GM23338 (cell line): ENCODE data around the gene SORCS2. TPM values are rescaled to one million over a fixed set of nuclear protein-coding genes. Genes with fewer than 3 reads are reported as not detected.

ENCODE experiments used
- ATAC-seq: fragments of 200-7000 bp; cut with Tn5 transposase; 3 replicates; pipeline ENCODE4 v1.9.1; 2020
- DNase-seq: peaks from one replicate; pipeline ENCODE4 v3.0.0-alpha.2; 2015; ENCODE audit warnings: low spot score
- H2AFZ ChIP-seq: fragments of 200-600 bp; sonication (generic); 2 replicates; pipeline ENCODE4 v1.8.0; 2016; ENCODE audit warnings: antibody characterized with exemption, mild to moderate bottlenecking, moderate library complexity
- H3F3A ChIP-seq: fragments of 200-600 bp; sonication (generic); replicated peaks from 2 replicates; pipeline ENCODE4 v1.8.0; 2017; ENCODE audit warnings: antibody characterized with exemption, mixed run types, low read depth
- H3K27ac ChIP-seq: fragments of 200-600 bp; sonication (generic); 2 replicates; pipeline ENCODE4 v1.6.1; 2016; ENCODE audit warnings: low read depth
- H3K27me3 ChIP-seq: fragments of 200-600 bp; sonication (generic); 2 replicates; pipeline ENCODE4 v1.8.0; 2016; ENCODE audit warnings: mild to moderate bottlenecking, mixed run types, moderate library complexity; ENCODE audit not compliant: insufficient read depth
- H3K36me3 ChIP-seq: fragments of 200-600 bp; sonication (generic); 2 replicates; pipeline ENCODE4 v1.8.0; 2016; ENCODE audit warnings: mild to moderate bottlenecking; ENCODE audit not compliant: insufficient read depth
- H3K4me1 ChIP-seq: fragments of 200-600 bp; sonication (generic); 2 replicates; pipeline ENCODE4 v1.8.0; 2016; ENCODE audit warnings: mild to moderate bottlenecking, moderate library complexity; ENCODE audit not compliant: insufficient read depth
- H3K4me2 ChIP-seq: fragments of 200-600 bp; sonication (generic); 2 replicates; pipeline ENCODE4 v1.7.1; 2017; ENCODE audit warnings: mixed run types
- H3K4me3 ChIP-seq: fragments of 200-600 bp; sonication (generic); 2 replicates; pipeline ENCODE4 v1.6.1; 2016; ENCODE audit warnings: mixed run types
- H3K79me2 ChIP-seq: fragments of 200-600 bp; sonication (generic); replicated peaks from 2 replicates; pipeline ENCODE4 v1.8.0; 2017; ENCODE audit warnings: mild to moderate bottlenecking; ENCODE audit not compliant: insufficient read depth
- H3K9me2 ChIP-seq: fragments of 200-600 bp; sonication (generic); 2 replicates; pipeline ENCODE4 v1.8.0; 2017; ENCODE audit not compliant: insufficient read depth
- H4K20me1 ChIP-seq: fragments of 200-600 bp; sonication (generic); replicated peaks from 2 replicates; pipeline ENCODE4 v1.8.0; 2017; ENCODE audit warnings: mild to moderate bottlenecking; ENCODE audit not compliant: insufficient read depth
- H3K27ac Mint-ChIP-seq: 2 replicates; pipeline ENCODE4 v1.8.0; 2020; ENCODE audit warnings: inconsistent platforms, mild to moderate bottlenecking, moderate library complexity, mixed read lengths
- H3K27me3 Mint-ChIP-seq: 3 replicates; pipeline ENCODE4 v1.8.0; 2022; ENCODE audit warnings: low read depth, mild to moderate bottlenecking, moderate library complexity, mixed read lengths, inconsistent platforms; ENCODE audit not compliant: insufficient read depth, poor library complexity
- H3K36me3 Mint-ChIP-seq: 3 replicates; pipeline ENCODE4 v1.8.0; 2021; ENCODE audit warnings: low read depth, mild to moderate bottlenecking, inconsistent platforms, moderate library complexity, mixed read lengths
- H3K4me1 Mint-ChIP-seq: 3 replicates; pipeline ENCODE4 v1.8.0; 2020; ENCODE audit warnings: mild to moderate bottlenecking, inconsistent platforms, mixed read lengths
- H3K4me3 Mint-ChIP-seq: 3 replicates; pipeline ENCODE4 v1.8.0; 2021; ENCODE audit warnings: moderate library complexity, mild to moderate bottlenecking, inconsistent platforms, mixed read lengths
- H3K9me3 Mint-ChIP-seq: 3 replicates; pipeline ENCODE4 v1.8.0; 2020; ENCODE audit warnings: moderate library complexity, mild to moderate bottlenecking, inconsistent platforms, mixed read lengths
- EZH2phosphoT487 ChIP-seq: fragments of 200-600 bp; sonication (generic); IDR thresholded peaks from one replicate; pipeline ENCODE4 v1.8.1; 2018; ENCODE audit warnings: antibody characterized with exemption; ENCODE audit not compliant: unreplicated experiment
- JUNB ChIP-seq: IDR thresholded peaks from one replicate; pipeline ENCODE4 v1.6.1; 2016; ENCODE audit warnings: antibody characterized with exemption; ENCODE audit not compliant: unreplicated experiment
- POLR2AphosphoS5 ChIP-seq: IDR thresholded peaks from 2 replicates; pipeline ENCODE4 v1.6.1; 2016; ENCODE audit warnings: antibody characterized with exemption, low read depth
- STAT1 ChIP-seq: IDR thresholded peaks from one replicate; pipeline ENCODE4 v1.6.1; 2016; ENCODE audit warnings: antibody characterized with exemption; ENCODE audit not compliant: unreplicated experiment
- ZNF114 ChIP-seq: fragments of 250-450 bp; sonication (Bioruptor Pico); IDR thresholded peaks from 2 replicates; pipeline ENCODE4 v1.5.0; 2020; ENCODE audit warnings: mild to moderate bottlenecking, moderate library complexity
- ZNF331 ChIP-seq: fragments of 250-450 bp; sonication (Bioruptor Pico); IDR thresholded peaks from 2 replicates; pipeline ENCODE4 v1.5.0; 2020; ENCODE audit warnings: low read depth, mild to moderate bottlenecking, moderate library complexity
- polyA plus RNA-seq: library from polyadenylated mRNA; unstranded; fragments of >200 nt; fragmentation: Nextera tagmentation; extraction: Ambion mirVana; gene quantifications from 2 replicates; pipeline ENCODE4 v1.2.1, GENCODE V29; 2016
- total RNA-seq: library from RNA; depleted of rRNA; stranded (reverse); fragments of >200 nt; shearing (Covaris generic); gene quantifications from 2 replicates; pipeline ENCODE4 v1.2.3, GENCODE V29; 2014
- TF ChIP-seq, protein P1 (sequence below), 2 experiments: fragments of 200-600 bp in 1 of 2; sonication (generic) in 1 of 2; conservative IDR thresholded peaks; 2 replicates each; pipeline versions ENCODE4 v1.5.1 to v1.6.1; 2016 to 2017; ENCODE audit warnings: antibody characterized with exemption in 2 of 2, low read depth in 2 of 2, mild to moderate bottlenecking in 2 of 2, moderate library complexity in 1 of 2
- TF ChIP-seq, protein P2 (sequence below): IDR thresholded peaks from one replicate; pipeline ENCODE4 v1.6.1; 2018; ENCODE audit warnings: antibody characterized with exemption; ENCODE audit not compliant: unreplicated experiment
- TF ChIP-seq, protein P3 (sequence below): IDR thresholded peaks from 2 replicates; pipeline ENCODE4 v1.6.1; 2016; ENCODE audit warnings: antibody characterized with exemption

SORCS2 gene
- total and polyA plus RNA-seq, 2 experiments from 2014 or later = 0.47 to 2.4 TPM

DNA sequence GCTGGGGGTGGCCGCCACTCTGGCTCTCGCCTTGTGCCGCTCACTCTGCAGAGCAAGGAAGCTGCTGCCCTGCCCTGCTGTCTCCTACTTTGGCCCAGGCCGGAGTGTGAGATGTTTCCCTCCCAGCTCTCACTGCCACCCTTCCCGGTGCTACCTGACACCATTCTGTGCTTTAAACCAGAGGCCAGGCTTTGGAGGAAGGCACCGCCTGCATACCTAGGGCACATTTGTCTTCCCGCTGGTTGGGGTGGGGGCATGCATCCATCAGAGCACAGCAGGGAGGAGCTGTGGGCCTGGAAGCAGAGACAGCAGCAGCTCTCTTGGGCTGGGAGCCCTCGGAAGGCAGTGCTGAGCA, 339.3 kb downstream of the SORCS2 start:
- Histone ChIP-seq H3K27me3 (no peaks in the 10 kb centered on the region), H3K36me3 (no peaks in the 10 kb centered on the region), H3K4me1 (peaks cover 6% of the 10 kb centered on the region; the same call in 1 of the 2 replicates), H3F3A (no peaks in the 10 kb centered on the region), H3K9me2 (no peaks in the 10 kb centered on the region), H2AFZ (no peak overlapping the region), H4K20me1 (no peaks in the 10 kb centered on the region), H3K4me3 (no peak overlapping the region), H3K4me2 (no peak overlapping the region), H3K79me2 (no peaks in the 10 kb centered on the region), H3K27ac (no peak overlapping the region)
- no peaks in the 10 kb centered on the region for H3K36me3 Mint-ChIP-seq
- no peak for TF ChIP-seq JUNB
- TF ChIP-seq, protein P1, sequence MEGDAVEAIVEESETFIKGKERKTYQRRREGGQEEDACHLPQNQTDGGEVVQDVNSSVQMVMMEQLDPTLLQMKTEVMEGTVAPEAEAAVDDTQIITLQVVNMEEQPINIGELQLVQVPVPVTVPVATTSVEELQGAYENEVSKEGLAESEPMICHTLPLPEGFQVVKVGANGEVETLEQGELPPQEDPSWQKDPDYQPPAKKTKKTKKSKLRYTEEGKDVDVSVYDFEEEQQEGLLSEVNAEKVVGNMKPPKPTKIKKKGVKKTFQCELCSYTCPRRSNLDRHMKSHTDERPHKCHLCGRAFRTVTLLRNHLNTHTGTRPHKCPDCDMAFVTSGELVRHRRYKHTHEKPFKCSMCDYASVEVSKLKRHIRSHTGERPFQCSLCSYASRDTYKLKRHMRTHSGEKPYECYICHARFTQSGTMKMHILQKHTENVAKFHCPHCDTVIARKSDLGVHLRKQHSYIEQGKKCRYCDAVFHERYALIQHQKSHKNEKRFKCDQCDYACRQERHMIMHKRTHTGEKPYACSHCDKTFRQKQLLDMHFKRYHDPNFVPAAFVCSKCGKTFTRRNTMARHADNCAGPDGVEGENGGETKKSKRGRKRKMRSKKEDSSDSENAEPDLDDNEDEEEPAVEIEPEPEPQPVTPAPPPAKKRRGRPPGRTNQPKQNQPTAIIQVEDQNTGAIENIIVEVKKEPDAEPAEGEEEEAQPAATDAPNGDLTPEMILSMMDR (conservative IDR thresholded peaks at IDR 0.05; ENCODE audit: low read depth in 2 of 2) = no peak
- TF ChIP-seq STAT1 = no peak
- no peak for TF ChIP-seq EZH2phosphoT487
- TF ChIP-seq, protein P2, sequence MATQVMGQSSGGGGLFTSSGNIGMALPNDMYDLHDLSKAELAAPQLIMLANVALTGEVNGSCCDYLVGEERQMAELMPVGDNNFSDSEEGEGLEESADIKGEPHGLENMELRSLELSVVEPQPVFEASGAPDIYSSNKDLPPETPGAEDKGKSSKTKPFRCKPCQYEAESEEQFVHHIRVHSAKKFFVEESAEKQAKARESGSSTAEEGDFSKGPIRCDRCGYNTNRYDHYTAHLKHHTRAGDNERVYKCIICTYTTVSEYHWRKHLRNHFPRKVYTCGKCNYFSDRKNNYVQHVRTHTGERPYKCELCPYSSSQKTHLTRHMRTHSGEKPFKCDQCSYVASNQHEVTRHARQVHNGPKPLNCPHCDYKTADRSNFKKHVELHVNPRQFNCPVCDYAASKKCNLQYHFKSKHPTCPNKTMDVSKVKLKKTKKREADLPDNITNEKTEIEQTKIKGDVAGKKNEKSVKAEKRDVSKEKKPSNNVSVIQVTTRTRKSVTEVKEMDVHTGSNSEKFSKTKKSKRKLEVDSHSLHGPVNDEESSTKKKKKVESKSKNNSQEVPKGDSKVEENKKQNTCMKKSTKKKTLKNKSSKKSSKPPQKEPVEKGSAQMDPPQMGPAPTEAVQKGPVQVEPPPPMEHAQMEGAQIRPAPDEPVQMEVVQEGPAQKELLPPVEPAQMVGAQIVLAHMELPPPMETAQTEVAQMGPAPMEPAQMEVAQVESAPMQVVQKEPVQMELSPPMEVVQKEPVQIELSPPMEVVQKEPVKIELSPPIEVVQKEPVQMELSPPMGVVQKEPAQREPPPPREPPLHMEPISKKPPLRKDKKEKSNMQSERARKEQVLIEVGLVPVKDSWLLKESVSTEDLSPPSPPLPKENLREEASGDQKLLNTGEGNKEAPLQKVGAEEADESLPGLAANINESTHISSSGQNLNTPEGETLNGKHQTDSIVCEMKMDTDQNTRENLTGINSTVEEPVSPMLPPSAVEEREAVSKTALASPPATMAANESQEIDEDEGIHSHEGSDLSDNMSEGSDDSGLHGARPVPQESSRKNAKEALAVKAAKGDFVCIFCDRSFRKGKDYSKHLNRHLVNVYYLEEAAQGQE = no peak
- ATAC-seq = peak; percentile 77
- peaks cover 3% of the 10 kb centered on the region for H3K9me3 Mint-ChIP-seq
- no peak overlapping the region for H3K27ac Mint-ChIP-seq
- H3K4me1 Mint-ChIP-seq = peaks cover 39% of the 10 kb centered on the region
- H3K4me3 Mint-ChIP-seq = no peak overlapping the region
- H3K27me3 Mint-ChIP-seq = peaks cover 23% of the 10 kb centered on the region
- DNase-seq = peak; percentile 45

DNA sequence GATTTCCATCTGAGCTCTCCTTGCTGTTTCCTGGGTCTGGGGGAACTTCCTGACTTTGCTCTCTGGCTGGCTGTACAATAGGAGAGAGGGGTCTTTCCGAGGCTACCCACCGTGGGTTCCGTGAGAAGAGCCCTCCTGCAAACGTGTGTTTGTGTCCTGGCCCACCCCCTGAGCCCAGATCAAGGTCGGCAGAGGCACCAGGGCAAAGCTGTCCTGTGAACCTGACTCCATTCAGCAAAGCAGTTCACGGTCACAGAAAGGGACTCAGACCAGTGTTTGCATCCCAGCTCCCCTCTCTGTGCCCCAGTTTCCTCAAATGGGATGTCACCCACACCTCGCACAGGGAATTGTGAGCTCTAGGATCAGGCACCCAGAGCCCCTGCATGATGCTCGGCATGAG, 339.7 kb downstream of the SORCS2 start:
- Mint-ChIP-seq H3K4me3 (no peak overlapping the region), H3K9me3 (peaks cover 3% of the 10 kb centered on the region), H3K27ac (no peak overlapping the region), H3K27me3 (peaks cover 23% of the 10 kb centered on the region), H3K4me1 (peaks cover 38% of the 10 kb centered on the region), H3K36me3 (no peaks in the 10 kb centered on the region)
- no peaks in the 10 kb centered on the region for H4K20me1 ChIP-seq
- H3K27ac ChIP-seq = no peak overlapping the region
- DNase-seq = no peak
- peaks cover 6% of the 10 kb centered on the region; the same call in 1 of the 2 replicates for H3K4me1 ChIP-seq
- H3F3A ChIP-seq = no peaks in the 10 kb centered on the region
- H2AFZ ChIP-seq = no peak overlapping the region
- H3K4me2 ChIP-seq = no peak overlapping the region
- no peaks in the 10 kb centered on the region for H3K79me2 ChIP-seq
- H3K9me2 ChIP-seq = no peaks in the 10 kb centered on the region
- no peaks in the 10 kb centered on the region for H3K27me3 ChIP-seq
- no peak for ATAC-seq
- H3K4me3 ChIP-seq = no peak overlapping the region
- no peaks in the 10 kb centered on the region for H3K36me3 ChIP-seq
- TF ChIP-seq, protein P2 = no peak
- TF ChIP-seq ZNF331 (CRISPR knock-in tag) = no peak
- TF ChIP-seq JUNB = no peak
- no peak for TF ChIP-seq POLR2AphosphoS5
- no peak for TF ChIP-seq EZH2phosphoT487
- TF ChIP-seq, protein P3, sequence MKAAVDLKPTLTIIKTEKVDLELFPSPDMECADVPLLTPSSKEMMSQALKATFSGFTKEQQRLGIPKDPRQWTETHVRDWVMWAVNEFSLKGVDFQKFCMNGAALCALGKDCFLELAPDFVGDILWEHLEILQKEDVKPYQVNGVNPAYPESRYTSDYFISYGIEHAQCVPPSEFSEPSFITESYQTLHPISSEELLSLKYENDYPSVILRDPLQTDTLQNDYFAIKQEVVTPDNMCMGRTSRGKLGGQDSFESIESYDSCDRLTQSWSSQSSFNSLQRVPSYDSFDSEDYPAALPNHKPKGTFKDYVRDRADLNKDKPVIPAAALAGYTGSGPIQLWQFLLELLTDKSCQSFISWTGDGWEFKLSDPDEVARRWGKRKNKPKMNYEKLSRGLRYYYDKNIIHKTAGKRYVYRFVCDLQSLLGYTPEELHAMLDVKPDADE = no peak
- TF ChIP-seq ZNF114 (CRISPR knock-in tag) = no peak
